Peyer's patch (tissue), 4 donors: Measurements from ENCODE around the gene URI1.

Source experiments
- CTCF ChIP-seq, 6 experiments: fragments of 450-650 bp in 4 of 6; fragments of 200-600 bp in 2 of 6; sonication (generic) in 1 of 6; IDR thresholded peaks; one replicate each; pipeline ENCODE4 v1.5.1; 2017 to 2019; ENCODE audit warnings: antibody characterized with exemption in 6 of 6, mild to moderate bottlenecking in 3 of 6, moderate library complexity in 1 of 6
- POLR2A ChIP-seq, 2 donors: fragments of 450-650 bp; IDR thresholded peaks; one replicate each; pipeline ENCODE4 v1.5.1; 2017; ENCODE audit warnings: antibody characterized with exemption in 2 of 2, mild to moderate bottlenecking in 2 of 2, moderate library complexity in 2 of 2

DNA sequence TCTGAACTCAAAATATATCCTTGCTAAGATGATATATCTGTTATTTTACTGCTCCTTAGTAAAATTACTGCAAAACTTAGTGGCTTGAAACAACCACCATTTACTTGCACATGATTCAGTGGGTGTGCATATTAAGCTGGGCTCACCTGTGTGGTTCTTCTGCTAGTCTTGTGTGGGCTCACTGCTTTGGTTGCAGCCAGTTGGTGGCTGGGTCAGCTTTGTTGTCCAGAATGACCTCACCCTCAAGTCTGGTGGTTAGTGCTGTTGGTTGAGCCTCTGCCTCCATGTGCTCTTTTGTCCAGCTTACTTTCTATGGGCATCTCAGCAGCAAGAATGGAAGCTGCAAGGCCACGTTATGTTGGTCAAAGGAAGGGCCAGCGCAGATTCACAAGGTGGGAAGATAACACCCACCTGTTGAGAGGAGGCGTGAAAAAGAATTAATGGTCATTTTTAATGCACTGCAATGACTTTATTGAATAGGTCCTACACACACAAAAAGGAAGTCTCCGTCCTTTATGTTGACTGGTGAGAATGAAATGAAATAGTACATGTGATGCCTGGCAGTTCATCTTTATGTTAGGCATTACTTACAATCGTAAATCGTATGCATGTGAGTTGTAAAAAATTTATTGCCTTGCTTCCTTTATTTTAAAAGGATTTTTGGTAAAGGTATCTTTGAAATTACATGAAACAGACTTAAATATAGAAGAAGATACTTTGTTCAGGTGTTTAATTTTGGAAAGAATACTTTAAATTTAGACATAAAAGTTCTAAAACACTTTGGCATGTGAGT lies 34.3 kb downstream of the URI1 start:
- TF ChIP-seq CTCF (IDR thresholded peaks at IDR 0.05) (no peak), POLR2A (IDR thresholded peaks at IDR 0.05) (no peak)
